Measurements from ENCODE around the gene MICAL2.

Gene MICAL2

DNA sequence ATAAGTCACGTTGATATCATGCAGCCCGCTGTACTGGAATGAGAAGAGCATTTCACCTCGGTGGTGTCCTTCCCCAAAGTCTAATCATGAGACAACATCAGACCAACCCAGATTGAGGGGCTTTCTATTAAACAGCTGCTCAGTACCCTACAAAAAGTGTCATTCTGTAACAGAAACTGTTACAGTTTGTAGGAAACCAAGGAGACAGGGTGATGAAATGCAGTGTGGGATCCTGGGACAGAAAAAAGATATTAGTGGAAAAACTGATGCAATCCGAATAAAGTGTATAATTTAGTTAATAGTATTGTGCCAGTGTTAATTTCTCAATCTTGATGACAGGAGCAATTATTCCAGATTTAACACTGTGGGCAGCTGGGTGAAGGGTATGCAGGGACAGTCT, 128.0 kb downstream of the MICAL2 start:
- no peak overlapping the region for H3K4me3 ChIP-seq (ENCODE audit: low read length)
- no peaks in the 10 kb centered on the region for H3K27me3 ChIP-seq (ENCODE audit: insufficient read depth, low read length)
- H3K27ac ChIP-seq (ENCODE audit: low read length): no peak overlapping the region
- no peaks in the 10 kb centered on the region for H3K36me3 ChIP-seq (ENCODE audit: insufficient read depth, low read depth, low read length)
- H3K9ac ChIP-seq (ENCODE audit: low read depth, low read length): no peak overlapping the region
- no peaks in the 10 kb centered on the region for H3K9me3 ChIP-seq (ENCODE audit: insufficient read depth, low read depth, low read length)
- no peaks in the 10 kb centered on the region; the same call in 1 of the 2 replicates for H3K4me1 ChIP-seq (ENCODE audit: insufficient read depth, low read length)

DNA sequence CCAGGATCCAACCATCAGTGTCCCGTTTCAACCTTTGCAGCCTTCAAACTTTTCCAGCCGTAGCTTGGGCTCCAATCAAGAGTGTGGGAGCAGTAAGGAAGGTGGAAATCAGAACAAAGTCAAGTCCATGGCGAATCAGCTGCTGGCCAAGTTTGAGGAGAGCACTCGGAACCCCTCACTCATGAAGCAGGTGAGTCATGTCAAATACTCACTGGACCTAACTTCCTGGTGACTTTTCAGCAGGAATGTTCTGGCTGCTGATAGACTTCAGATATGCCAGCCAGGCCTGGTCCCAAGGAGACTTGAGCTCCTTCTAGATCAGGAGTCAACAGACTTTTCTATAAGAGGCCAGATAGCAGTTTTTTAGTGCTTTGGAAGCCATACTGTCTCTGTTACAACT, 129.0 kb downstream of the MICAL2 start:
- Histone ChIP-seq H3K4me1 (ENCODE audit: insufficient read depth, low read length) (no peaks in the 10 kb centered on the region; the same call in 1 of the 2 replicates), H3K4me3 (ENCODE audit: low read length) (no peak overlapping the region), H3K9me3 (ENCODE audit: insufficient read depth, low read depth, low read length) (no peaks in the 10 kb centered on the region), H3K36me3 (ENCODE audit: insufficient read depth, low read depth, low read length) (no peaks in the 10 kb centered on the region), H3K27ac (ENCODE audit: low read length) (no peak overlapping the region), H3K27me3 (ENCODE audit: insufficient read depth, low read length) (no peaks in the 10 kb centered on the region), H3K9ac (ENCODE audit: low read depth, low read length) (no peak overlapping the region)

- Histone ChIP-seq H3K27me3 (ENCODE audit: insufficient read depth, low read length) (no peaks in the 10 kb centered on the region), H3K36me3 (ENCODE audit: insufficient read depth, low read depth, low read length) (no peaks in the 10 kb centered on the region), H3K9ac (ENCODE audit: low read depth, low read length) (no peak overlapping the region), H3K4me3 (ENCODE audit: low read length) (no peak overlapping the region), H3K27ac (ENCODE audit: low read length) (no peak overlapping the region), H3K4me1 (ENCODE audit: insufficient read depth, low read length) (no peaks in the 10 kb centered on the region; the same call in 1 of the 2 replicates), H3K9me3 (ENCODE audit: insufficient read depth, low read depth, low read length) (no peaks in the 10 kb centered on the region)
These were observed 129.5 kb downstream of the MICAL2 start for GRCh38 chr11:12239804-12240371.

GRCh38 chr11:12240677-12241076, 130.3 kb downstream of the MICAL2 start:
- Histone ChIP-seq H3K4me1 (ENCODE audit: insufficient read depth, low read length) (no peaks in the 10 kb centered on the region; the same call in 1 of the 2 replicates), H3K27me3 (ENCODE audit: insufficient read depth, low read length) (no peaks in the 10 kb centered on the region), H3K9me3 (ENCODE audit: insufficient read depth, low read depth, low read length) (no peaks in the 10 kb centered on the region), H3K4me3 (ENCODE audit: low read length) (no peak overlapping the region), H3K36me3 (ENCODE audit: insufficient read depth, low read depth, low read length) (no peaks in the 10 kb centered on the region), H3K27ac (ENCODE audit: low read length) (no peak overlapping the region), H3K9ac (ENCODE audit: low read depth, low read length) (no peak overlapping the region)

GRCh38 chr11:12241401-12241800, 131.0 kb downstream of the MICAL2 start:
- Histone ChIP-seq H3K9me3 (ENCODE audit: insufficient read depth, low read depth, low read length) (no peaks in the 10 kb centered on the region), H3K9ac (ENCODE audit: low read depth, low read length) (no peak overlapping the region), H3K4me1 (ENCODE audit: insufficient read depth, low read length) (no peaks in the 10 kb centered on the region; the same call in 1 of the 2 replicates), H3K27me3 (ENCODE audit: insufficient read depth, low read length) (no peaks in the 10 kb centered on the region), H3K27ac (ENCODE audit: low read length) (no peak overlapping the region), H3K4me3 (ENCODE audit: low read length) (no peak overlapping the region), H3K36me3 (ENCODE audit: insufficient read depth, low read depth, low read length) (no peaks in the 10 kb centered on the region)

GRCh38 chr11:12241971-12242672, 131.7 kb downstream of the MICAL2 start:
- H3K4me1 ChIP-seq (ENCODE audit: insufficient read depth, low read length): no peaks in the 10 kb centered on the region; the same call in 1 of the 2 replicates
- H3K9ac ChIP-seq (ENCODE audit: low read depth, low read length): no peak overlapping the region
- H3K27ac ChIP-seq (ENCODE audit: low read length): no peak overlapping the region
- H3K36me3 ChIP-seq (ENCODE audit: insufficient read depth, low read depth, low read length): no peaks in the 10 kb centered on the region
- no peaks in the 10 kb centered on the region for H3K27me3 ChIP-seq (ENCODE audit: insufficient read depth, low read length)
- no peaks in the 10 kb centered on the region for H3K9me3 ChIP-seq (ENCODE audit: insufficient read depth, low read depth, low read length)
- no peak overlapping the region for H3K4me3 ChIP-seq (ENCODE audit: low read length)

- Histone ChIP-seq H3K4me3 (ENCODE audit: low read length) (no peak overlapping the region), H3K9ac (ENCODE audit: low read depth, low read length) (no peak overlapping the region), H3K27ac (ENCODE audit: low read length) (no peak overlapping the region), H3K27me3 (ENCODE audit: insufficient read depth, low read length) (no peaks in the 10 kb centered on the region), H3K9me3 (ENCODE audit: insufficient read depth, low read depth, low read length) (no peaks in the 10 kb centered on the region), H3K36me3 (ENCODE audit: insufficient read depth, low read depth, low read length) (no peaks in the 10 kb centered on the region), H3K4me1 (ENCODE audit: insufficient read depth, low read length) (no peaks in the 10 kb centered on the region; the same call in 1 of the 2 replicates)
These were observed 132.6 kb downstream of the MICAL2 start for GRCh38 chr11:12242966-12243365.

DNA sequence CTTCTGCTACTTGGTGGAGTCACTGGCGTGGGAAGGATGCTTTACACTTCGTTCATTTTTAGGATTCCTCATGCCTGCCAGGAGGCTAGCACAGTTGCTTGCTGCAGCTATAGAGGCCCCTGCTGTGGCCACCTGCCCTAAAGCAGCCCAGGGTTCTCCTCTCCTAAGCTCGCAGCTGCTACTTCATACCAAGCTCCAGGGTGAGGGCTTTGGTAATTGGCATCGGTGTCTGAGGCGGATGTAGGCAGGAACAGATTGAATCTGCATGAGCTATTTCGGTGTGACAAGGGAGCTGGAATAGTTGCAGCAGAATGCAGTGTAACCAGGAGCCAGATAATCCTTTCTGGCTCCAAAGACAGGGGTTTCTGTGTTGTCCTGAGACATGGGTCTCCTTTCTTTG, 133.1 kb downstream of the MICAL2 start:
- no peaks in the 10 kb centered on the region for H3K9me3 ChIP-seq (ENCODE audit: insufficient read depth, low read depth, low read length)
- peaks cover 4% of the 10 kb centered on the region; the same call in 1 of the 2 replicates for H3K4me1 ChIP-seq (ENCODE audit: insufficient read depth, low read length)
- no peaks in the 10 kb centered on the region for H3K36me3 ChIP-seq (ENCODE audit: insufficient read depth, low read depth, low read length)
- no peaks in the 10 kb centered on the region for H3K27me3 ChIP-seq (ENCODE audit: insufficient read depth, low read length)
- no peak overlapping the region for H3K4me3 ChIP-seq (ENCODE audit: low read length)
- no peak overlapping the region for H3K27ac ChIP-seq (ENCODE audit: low read length)
- H3K9ac ChIP-seq (ENCODE audit: low read depth, low read length): 0 out of 2 replicates have a peak overlapping the region, but pooled peaks have one; percentile 9

DNA sequence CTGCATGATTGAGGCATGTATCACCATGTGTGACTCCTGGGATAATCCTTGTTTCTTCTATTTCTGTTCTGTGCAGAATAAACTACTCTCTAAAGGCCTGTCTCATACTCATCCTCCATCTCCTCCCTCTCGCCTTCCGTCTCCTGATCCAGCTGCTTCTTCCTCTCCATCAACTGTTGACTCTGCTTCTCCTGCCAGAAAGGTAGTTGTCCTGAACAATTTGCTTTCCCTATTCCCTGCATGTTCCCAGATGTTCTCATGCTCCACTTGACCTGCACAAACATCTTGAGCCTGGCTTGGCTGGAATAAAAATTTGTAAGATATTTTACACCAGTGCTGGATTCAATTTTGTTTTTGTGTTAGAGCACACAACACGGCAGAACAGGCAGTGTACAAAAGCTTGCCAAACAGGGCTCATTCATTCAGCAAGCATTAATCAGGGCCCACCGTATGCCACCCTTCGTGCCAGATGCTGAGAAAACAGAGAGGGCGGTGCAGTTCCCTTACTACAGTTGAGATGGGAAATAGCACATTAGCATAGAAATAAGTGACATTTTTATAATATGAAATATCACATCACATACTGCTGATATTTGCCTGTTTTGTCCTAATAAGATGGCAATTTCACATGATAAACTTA, 133.6 kb downstream of the MICAL2 start:
- peaks cover 9% of the 10 kb centered on the region; the same call in 1 of the 2 replicates for H3K4me1 ChIP-seq (ENCODE audit: insufficient read depth, low read length)
- H3K27me3 ChIP-seq (ENCODE audit: insufficient read depth, low read length): no peaks in the 10 kb centered on the region
- no peaks in the 10 kb centered on the region for H3K36me3 ChIP-seq (ENCODE audit: insufficient read depth, low read depth, low read length)
- no peak overlapping the region for H3K9ac ChIP-seq (ENCODE audit: low read depth, low read length)
- H3K4me3 ChIP-seq (ENCODE audit: low read length): no peak overlapping the region
- H3K9me3 ChIP-seq (ENCODE audit: insufficient read depth, low read depth, low read length): no peaks in the 10 kb centered on the region
- H3K27ac ChIP-seq (ENCODE audit: low read length): no peak overlapping the region

- Histone ChIP-seq H3K27me3 (ENCODE audit: insufficient read depth, low read length) (no peaks in the 10 kb centered on the region), H3K36me3 (ENCODE audit: insufficient read depth, low read depth, low read length) (no peaks in the 10 kb centered on the region), H3K27ac (ENCODE audit: low read length) (no peak overlapping the region), H3K4me3 (ENCODE audit: low read length) (no peak overlapping the region), H3K9ac (ENCODE audit: low read depth, low read length) (no peak overlapping the region), H3K4me1 (ENCODE audit: insufficient read depth, low read length) (peaks cover 11% of the 10 kb centered on the region; the same call in 1 of the 2 replicates), H3K9me3 (ENCODE audit: insufficient read depth, low read depth, low read length) (no peaks in the 10 kb centered on the region)
These were observed 134.7 kb downstream of the MICAL2 start for GRCh38 chr11:12245091-12245490.

- no peak overlapping the region for H3K9ac ChIP-seq (ENCODE audit: low read depth, low read length)
- H3K27me3 ChIP-seq (ENCODE audit: insufficient read depth, low read length): no peaks in the 10 kb centered on the region
- H3K4me1 ChIP-seq (ENCODE audit: insufficient read depth, low read length): peaks cover 11% of the 10 kb centered on the region; the same call in 1 of the 2 replicates
- no peak overlapping the region for H3K4me3 ChIP-seq (ENCODE audit: low read length)
- no peaks in the 10 kb centered on the region for H3K9me3 ChIP-seq (ENCODE audit: insufficient read depth, low read depth, low read length)
- H3K27ac ChIP-seq (ENCODE audit: low read length): no peak overlapping the region
- no peaks in the 10 kb centered on the region for H3K36me3 ChIP-seq (ENCODE audit: insufficient read depth, low read depth, low read length)
These were observed 135.2 kb downstream of the MICAL2 start for GRCh38 chr11:12245549-12246016.
